Tibial nerve (tissue), 3 donors: ENCODE data around the gene SIRT6.

Experiments used
- CTCF ChIP-seq, 5 experiments: fragments of 200-600 bp in 3 of 5; fragments of 450-650 bp in 2 of 5; sonication (generic) in 3 of 5; IDR thresholded peaks; one replicate each; pipeline ENCODE4 v1.5.1; 2016 to 2019; ENCODE audit warnings: antibody characterized with exemption in 5 of 5, mild to moderate bottlenecking in 3 of 5, moderate library complexity in 2 of 5
- POLR2A ChIP-seq, 2 donors: fragments of 450-650 bp; IDR thresholded peaks; one replicate each; pipeline ENCODE4 v1.6.1; 2017; ENCODE audit warnings: antibody characterized with exemption in 2 of 2, mild to moderate bottlenecking in 2 of 2, moderate library complexity in 2 of 2

DNA sequence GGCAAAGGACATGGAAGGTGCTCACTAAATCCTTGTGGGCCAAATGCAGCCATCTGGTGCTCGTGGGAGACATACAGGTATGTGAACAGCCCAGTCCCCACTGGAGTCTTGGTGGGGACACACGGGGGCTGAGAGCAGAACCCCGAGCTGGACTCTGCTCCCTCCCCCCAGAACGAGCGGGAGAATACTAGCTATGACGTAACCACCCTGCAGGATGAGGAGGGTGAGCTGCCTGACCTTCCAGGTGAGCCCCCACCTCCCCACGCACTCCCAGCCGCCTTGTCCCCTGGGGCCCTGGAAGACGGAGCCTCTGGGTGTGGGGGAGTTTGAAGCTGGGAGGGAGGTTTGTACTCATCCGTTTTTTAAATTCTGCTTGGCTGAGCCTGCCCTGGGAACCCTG, 33.4 kb upstream of the SIRT6 start:
- TF ChIP-seq CTCF (IDR thresholded peaks at IDR 0.05) (no peak), POLR2A (IDR thresholded peaks at IDR 0.05) (no peak)
